HCT116 (cell line): ENCODE measurements around the gene FRMD4A. TPM values are rescaled to one million over a fixed set of nuclear protein-coding genes. Genes with fewer than 3 reads are reported as not detected.

Experiments used
- ATAC-seq: fragments of 200-7000 bp; cut with Tn5 transposase; 2 replicates; pipeline ENCODE4 v1.9.1; 2020; ENCODE audit warnings: mild to moderate bottlenecking, moderate library complexity
- BruUV-seq: library from RNA; stranded (reverse); fragments of 400-500 nt; replicated peaks from 2 replicates; lab custom pipeline; 2021; lab: Mats Ljungman, UMichigan
- CTCF ChIA-PET: fragments of 300-600 bp; sonication (Branson Sonifier 250); formaldehyde crosslinking; loops from one replicate; lab custom pipeline; 2021; ENCODE audit warnings: antibody characterized with exemption; lab: Charles Lee
- POLR2A ChIA-PET: fragments of 300-600, 350-600 bp; sonication (Branson Sonifier 250); formaldehyde crosslinking; loops from one replicate; lab custom pipeline; 2021; ENCODE audit warnings: antibody characterized with exemption; lab: Charles Lee
- RAD21 ChIA-PET, 2 experiments: fragments of 300-600 bp; sonication (Branson Sonifier 250); formaldehyde crosslinking; loops; one replicate each; lab custom pipeline; 2023; ENCODE audit warnings: low total read pairs in 2 of 2; ENCODE audit not compliant: uncharacterized antibody in 2 of 2, unreplicated experiment in 2 of 2, low non-redundant PET in 1 of 2; lab: Charles Lee
- DNase-seq: peaks from one replicate; pipeline ENCODE4 v3.0.0-alpha.2; 2010; ENCODE audit warnings: low read depth, low spot score
- H2AFZ ChIP-seq: fragments of 200-600 bp; shearing (Covaris generic), sonication (generic); 2 replicates; pipeline ENCODE4 v1.6.1; 2017; ENCODE audit warnings: low read depth, mixed run types, mixed read lengths, antibody characterized with exemption, low read length; ENCODE audit not compliant: poor library complexity, severe bottlenecking
- H3K27ac ChIP-seq: 2 replicates; pipeline ENCODE4 v1.5.1; 2012; ENCODE audit warnings: low read depth, low read length
- H3K27me3 ChIP-seq: fragments of 200-600 bp; sonication (generic); 2 replicates; pipeline ENCODE4 v1.6.1; 2016; ENCODE audit warnings: mixed run types, low read length, mixed read lengths; ENCODE audit not compliant: insufficient read depth
- H3K36me3 ChIP-seq, 2 experiments: fragments of 200-500 bp in 1 of 2; fragments of 200-600 bp in 1 of 2; sonication (Bioruptor generic) in 1 of 2; sonication (generic) in 1 of 2; 2 replicates each; pipeline versions ENCODE4 v1.5.1 to v1.6.1; 2014 to 2016; ENCODE audit warnings: low read length in 2 of 2, inconsistent platforms in 1 of 2, mixed read lengths in 1 of 2, mixed run types in 1 of 2; ENCODE audit not compliant: insufficient read depth in 2 of 2, control insufficient read depth in 1 of 2
- H3K4me1 ChIP-seq, 2 experiments: fragments of 200-600 bp in 1 of 2; sonication (generic) in 1 of 2; 2 replicates each; pipeline versions ENCODE4 v1.5.1 to v1.6.1; 2012 to 2017; ENCODE audit warnings: low read length in 2 of 2, inconsistent platforms in 1 of 2, mild to moderate bottlenecking in 1 of 2, mixed read lengths in 1 of 2, mixed run types in 1 of 2, moderate library complexity in 1 of 2; ENCODE audit not compliant: insufficient read depth in 2 of 2, control insufficient read depth in 1 of 2
- H3K4me2 ChIP-seq: fragments of 200-600 bp; sonication (generic); 2 replicates; pipeline ENCODE4 v1.6.1; 2017; ENCODE audit warnings: mixed run types, low read length, mixed read lengths
- H3K4me3 ChIP-seq, 2 experiments: fragments of 200-600 bp in 1 of 2; sonication (generic) in 1 of 2; replicated peaks in 1 of 2; 2 replicates each; pipeline ENCODE4 v1.5.1; 2011 to 2016; ENCODE audit warnings: low read length in 2 of 2, control low read depth in 1 of 2, low read depth in 1 of 2, mild to moderate bottlenecking in 1 of 2, mixed read lengths in 1 of 2, mixed run types in 1 of 2
- H3K79me2 ChIP-seq: fragments of 200-600 bp; sonication (generic); 2 replicates; pipeline ENCODE4 v1.6.1; 2017; ENCODE audit warnings: mild to moderate bottlenecking, mixed run types, low read length, moderate library complexity, mixed read lengths; ENCODE audit not compliant: insufficient read depth
- H3K9ac ChIP-seq: fragments of 200-600 bp; sonication (generic); 2 replicates; pipeline ENCODE4 v1.6.1; 2016; ENCODE audit warnings: low read length, mixed read lengths
- H3K9me2 ChIP-seq: fragments of 200-600 bp; sonication (generic), shearing (Covaris generic); 2 replicates; pipeline ENCODE4 v1.6.1; 2017; ENCODE audit warnings: mixed run types, mild to moderate bottlenecking, moderate library complexity; ENCODE audit not compliant: insufficient read depth
- H3K9me3 ChIP-seq, 2 experiments: fragments of 200-500 bp in 1 of 2; fragments of 200-600 bp in 1 of 2; sonication (Bioruptor generic) in 1 of 2; sonication (generic) in 1 of 2; 2 replicates each; pipeline ENCODE4 v1.6.1; 2014 to 2017; ENCODE audit warnings: low read length in 2 of 2, mixed read lengths in 2 of 2, inconsistent platforms in 1 of 2, low read depth in 1 of 2, mild to moderate bottlenecking in 1 of 2, mixed run types in 1 of 2, moderate library complexity in 1 of 2; ENCODE audit not compliant: control insufficient read depth in 1 of 2, insufficient read depth in 1 of 2
- H4K20me1 ChIP-seq: fragments of 200-600 bp; sonication (generic), shearing (Covaris generic); 2 replicates; pipeline ENCODE4 v1.6.1; 2017; ENCODE audit warnings: mixed run types, mild to moderate bottlenecking, moderate library complexity; ENCODE audit not compliant: insufficient read depth
- CBX3 ChIP-seq: IDR thresholded peaks from 2 replicates; pipeline ENCODE4 v1.6.1; 2012; ENCODE audit warnings: low read depth
- CEBPB ChIP-seq: IDR thresholded peaks from 2 replicates; pipeline ENCODE4 v1.6.1; 2012; ENCODE audit warnings: low read depth
- JUND ChIP-seq: IDR thresholded peaks from 2 replicates; pipeline ENCODE4 v1.6.1; 2012
- POLR2A ChIP-seq: IDR thresholded peaks from 2 replicates; pipeline ENCODE4 v1.7.0; 2011; ENCODE audit warnings: borderline replicate concordance; ENCODE audit not compliant: insufficient read depth, insufficient read length; ENCODE audit errors: extremely low read depth
- POLR2AphosphoS5 ChIP-seq: IDR thresholded peaks from 2 replicates; pipeline ENCODE4 v1.6.1; 2011; ENCODE audit warnings: mild to moderate bottlenecking, low read depth, low read length, moderate library complexity
- SIN3A ChIP-seq: IDR thresholded peaks from 2 replicates; pipeline ENCODE4 v1.6.1; 2012; ENCODE audit warnings: low read depth
- YY1 ChIP-seq: IDR thresholded peaks from 2 replicates; pipeline ENCODE4 v1.6.1; 2011; ENCODE audit warnings: low read length, low read depth, moderate library complexity, mild to moderate bottlenecking; ENCODE audit not compliant: insufficient replicate concordance; ENCODE audit errors: extremely low read depth
- ZNF274 ChIP-seq: fragments of 200-500 bp; sonication (Bioruptor generic); IDR thresholded peaks from 2 replicates; pipeline ENCODE4 v1.6.1; 2014; ENCODE audit warnings: mild to moderate bottlenecking, low read depth, low read length, inconsistent platforms
- intact Hi-C: fragments of 100-400 bp; cut with micrococcal nuclease; formaldehyde crosslinking; loops from 2 replicates; pipeline ENCODE4 v1.10.0; 2022
- total RNA-seq: library from RNA; stranded (reverse); gene quantifications from one replicate; pipeline ENCODE4 v1.2.1, GENCODE V29; 2021; ENCODE audit not compliant: unreplicated experiment
- TF ChIP-seq, protein P1 (sequence below): IDR thresholded peaks from 2 replicates; pipeline ENCODE4 v1.6.1; 2012; ENCODE audit warnings: low read depth
- TF ChIP-seq, protein P2 (sequence below), 3 experiments: fragments of 200-600 bp in 1 of 3; sonication (generic) in 1 of 3; IDR thresholded peaks in 2 of 3; conservative IDR thresholded peaks in 1 of 3; 2 replicates each; pipeline ENCODE4 v1.5.1; 2012 to 2017; ENCODE audit warnings: low read depth in 2 of 3, low read length in 2 of 3, antibody characterized with exemption in 1 of 3, borderline replicate concordance in 1 of 3, control low read depth in 1 of 3, mild to moderate bottlenecking in 1 of 3, mixed read lengths in 1 of 3, mixed run types in 1 of 3, moderate library complexity in 1 of 3; ENCODE audit not compliant: insufficient read depth in 1 of 3

FRMD4A gene
- total RNA-seq, 1 experiment from 2014 or later: 0.20 TPM

DNA sequence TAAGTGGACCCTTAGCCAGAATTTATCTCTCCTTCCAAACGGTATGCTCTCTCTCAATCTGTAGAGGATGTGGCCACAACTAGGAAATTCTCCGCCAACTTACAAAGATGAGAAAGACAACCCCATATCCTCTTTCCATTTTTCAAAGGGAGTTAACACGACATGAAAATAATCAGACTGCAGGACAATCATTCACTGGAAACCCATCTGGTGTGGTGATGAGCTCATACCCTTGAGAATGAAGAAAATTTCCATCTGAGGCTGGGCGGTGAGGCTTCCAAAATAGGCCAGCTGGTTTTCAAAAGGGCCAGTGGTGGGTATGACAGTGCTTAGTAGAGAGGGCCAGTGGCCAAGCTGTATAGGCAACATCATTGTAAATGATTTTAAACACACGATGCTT lies 369.6 kb downstream of the FRMD4A start:
- Histone ChIP-seq H3K9me3 (no peaks in the 10 kb centered on the region), H3K4me1 (no peaks in the 10 kb centered on the region), H3K4me2 (no peak overlapping the region), H3K36me3 (no peaks in the 10 kb centered on the region), H3K9me2 (no peaks in the 10 kb centered on the region), H2AFZ (no peak overlapping the region), H3K79me2 (no peaks in the 10 kb centered on the region), H3K27me3 (peaks cover 21% of the 10 kb centered on the region), H4K20me1 (no peaks in the 10 kb centered on the region), H3K27ac (no peak overlapping the region), H3K4me3 (no peak overlapping the region), H3K9ac (no peak overlapping the region)
- ATAC-seq (no peak), DNase-seq (no peak)
- TF ChIP-seq, protein P1, sequence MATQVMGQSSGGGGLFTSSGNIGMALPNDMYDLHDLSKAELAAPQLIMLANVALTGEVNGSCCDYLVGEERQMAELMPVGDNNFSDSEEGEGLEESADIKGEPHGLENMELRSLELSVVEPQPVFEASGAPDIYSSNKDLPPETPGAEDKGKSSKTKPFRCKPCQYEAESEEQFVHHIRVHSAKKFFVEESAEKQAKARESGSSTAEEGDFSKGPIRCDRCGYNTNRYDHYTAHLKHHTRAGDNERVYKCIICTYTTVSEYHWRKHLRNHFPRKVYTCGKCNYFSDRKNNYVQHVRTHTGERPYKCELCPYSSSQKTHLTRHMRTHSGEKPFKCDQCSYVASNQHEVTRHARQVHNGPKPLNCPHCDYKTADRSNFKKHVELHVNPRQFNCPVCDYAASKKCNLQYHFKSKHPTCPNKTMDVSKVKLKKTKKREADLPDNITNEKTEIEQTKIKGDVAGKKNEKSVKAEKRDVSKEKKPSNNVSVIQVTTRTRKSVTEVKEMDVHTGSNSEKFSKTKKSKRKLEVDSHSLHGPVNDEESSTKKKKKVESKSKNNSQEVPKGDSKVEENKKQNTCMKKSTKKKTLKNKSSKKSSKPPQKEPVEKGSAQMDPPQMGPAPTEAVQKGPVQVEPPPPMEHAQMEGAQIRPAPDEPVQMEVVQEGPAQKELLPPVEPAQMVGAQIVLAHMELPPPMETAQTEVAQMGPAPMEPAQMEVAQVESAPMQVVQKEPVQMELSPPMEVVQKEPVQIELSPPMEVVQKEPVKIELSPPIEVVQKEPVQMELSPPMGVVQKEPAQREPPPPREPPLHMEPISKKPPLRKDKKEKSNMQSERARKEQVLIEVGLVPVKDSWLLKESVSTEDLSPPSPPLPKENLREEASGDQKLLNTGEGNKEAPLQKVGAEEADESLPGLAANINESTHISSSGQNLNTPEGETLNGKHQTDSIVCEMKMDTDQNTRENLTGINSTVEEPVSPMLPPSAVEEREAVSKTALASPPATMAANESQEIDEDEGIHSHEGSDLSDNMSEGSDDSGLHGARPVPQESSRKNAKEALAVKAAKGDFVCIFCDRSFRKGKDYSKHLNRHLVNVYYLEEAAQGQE: no peak
- ChIA-PET POLR2A (no interaction called here), RAD21 (no interaction called here), CTCF (no interaction called here)
- no TSS peak for BruUV-seq
- intact Hi-C loops: no loop called here

DNA sequence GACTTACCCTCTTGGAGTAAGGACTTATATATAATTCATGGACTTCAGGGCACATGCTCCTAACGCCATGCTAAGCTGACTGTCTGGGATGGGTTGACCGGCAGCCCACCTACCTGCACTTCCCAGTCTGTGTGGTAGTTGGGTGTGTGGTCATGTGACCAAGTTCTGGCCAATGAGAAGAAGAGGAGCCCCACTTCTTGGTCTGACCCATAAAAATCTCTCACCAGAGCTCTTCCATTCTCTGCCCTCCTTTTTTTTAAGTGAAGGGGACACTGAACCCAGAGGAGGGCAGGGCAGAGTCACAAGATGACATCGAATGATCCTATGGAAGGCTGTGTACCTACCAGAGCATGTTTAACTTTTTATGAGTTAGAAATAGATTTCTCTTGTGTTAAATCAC lies 370.1 kb downstream of the FRMD4A start:
- no peaks in the 10 kb centered on the region for H3K9me2 ChIP-seq
- ATAC-seq: no peak
- H3K27ac ChIP-seq: no peak overlapping the region
- intact Hi-C loops: no loop called here
- no peaks in the 10 kb centered on the region for H4K20me1 ChIP-seq
- no peak overlapping the region for H3K4me3 ChIP-seq
- H3K9ac ChIP-seq: no peak overlapping the region
- H3K4me2 ChIP-seq: no peak overlapping the region
- peaks cover 21% of the 10 kb centered on the region for H3K27me3 ChIP-seq
- DNase-seq: no peak
- no peak overlapping the region for H2AFZ ChIP-seq
- ChIA-PET POLR2A (no interaction called here), CTCF (no interaction called here), RAD21 (no interaction called here)
- BruUV-seq: no TSS peak
- no peaks in the 10 kb centered on the region for H3K79me2 ChIP-seq
- TF ChIP-seq CBX3: no peak
- TF ChIP-seq POLR2AphosphoS5: no peak
- TF ChIP-seq CEBPB: no peak
- TF ChIP-seq, protein P2, sequence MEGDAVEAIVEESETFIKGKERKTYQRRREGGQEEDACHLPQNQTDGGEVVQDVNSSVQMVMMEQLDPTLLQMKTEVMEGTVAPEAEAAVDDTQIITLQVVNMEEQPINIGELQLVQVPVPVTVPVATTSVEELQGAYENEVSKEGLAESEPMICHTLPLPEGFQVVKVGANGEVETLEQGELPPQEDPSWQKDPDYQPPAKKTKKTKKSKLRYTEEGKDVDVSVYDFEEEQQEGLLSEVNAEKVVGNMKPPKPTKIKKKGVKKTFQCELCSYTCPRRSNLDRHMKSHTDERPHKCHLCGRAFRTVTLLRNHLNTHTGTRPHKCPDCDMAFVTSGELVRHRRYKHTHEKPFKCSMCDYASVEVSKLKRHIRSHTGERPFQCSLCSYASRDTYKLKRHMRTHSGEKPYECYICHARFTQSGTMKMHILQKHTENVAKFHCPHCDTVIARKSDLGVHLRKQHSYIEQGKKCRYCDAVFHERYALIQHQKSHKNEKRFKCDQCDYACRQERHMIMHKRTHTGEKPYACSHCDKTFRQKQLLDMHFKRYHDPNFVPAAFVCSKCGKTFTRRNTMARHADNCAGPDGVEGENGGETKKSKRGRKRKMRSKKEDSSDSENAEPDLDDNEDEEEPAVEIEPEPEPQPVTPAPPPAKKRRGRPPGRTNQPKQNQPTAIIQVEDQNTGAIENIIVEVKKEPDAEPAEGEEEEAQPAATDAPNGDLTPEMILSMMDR (IDR thresholded peaks at IDR 0.05 in 2 of 3, conservative IDR thresholded peaks at IDR 0.05 in 1 of 3; ENCODE audit: borderline replicate concordance in 1 of 3, insufficient read depth in 1 of 3, low read depth in 2 of 3, low read length in 2 of 3): no peak
- no peak for TF ChIP-seq JUND
- no peak for TF ChIP-seq SIN3A
- no peak for TF ChIP-seq ZNF274
- no peak for TF ChIP-seq YY1
- no peak for TF ChIP-seq POLR2A
- H3K4me1 ChIP-seq: no peaks in the 10 kb centered on the region
- H3K36me3 ChIP-seq: no peaks in the 10 kb centered on the region
- no peaks in the 10 kb centered on the region for H3K9me3 ChIP-seq
